Spleen (tissue), 11 donors: Measurements from ENCODE around the gene IGSF9B. TPM values are rescaled to one million over a fixed set of nuclear protein-coding genes. Genes with fewer than 3 reads are reported as not detected.

Experiments
- DNase-seq: peaks from one replicate; pipeline ENCODE4 v3.0.0-alpha.2; 2020
- H3K27ac ChIP-seq, 8 donors: fragments of 200-600 bp; sonication (generic) in 7 of 8; 1 replicate in 4 of 8; 2 replicates in 4 of 8; pipeline versions ENCODE4 v1.5.0 to v1.8.0; 2016 to 2021; ENCODE audit warnings: inconsistent platforms in 4 of 8, mild to moderate bottlenecking in 4 of 8, moderate library complexity in 1 of 8
- H3K27me3 ChIP-seq, 7 donors: fragments of 200-600 bp; sonication (generic) in 6 of 7; replicated peaks in 1 of 7; 1 replicate in 4 of 7; 2 replicates in 3 of 7; pipeline versions ENCODE4 v1.5.0 to v1.8.0; 2016 to 2021; ENCODE audit warnings: inconsistent platforms in 3 of 7, mild to moderate bottlenecking in 1 of 7
- H3K36me3 ChIP-seq, 6 donors: fragments of 200-600 bp; sonication (generic) in 5 of 6; 1 replicate in 4 of 6; 2 replicates in 2 of 6; pipeline versions ENCODE4 v1.5.0 to v1.8.0; 2016 to 2021; ENCODE audit warnings: inconsistent platforms in 2 of 6
- H3K4me1 ChIP-seq, 6 donors: fragments of 200-600 bp; sonication (generic) in 5 of 6; 1 replicate in 3 of 6; 2 replicates in 3 of 6; pipeline versions ENCODE4 v1.5.0 to v1.8.0; 2016 to 2021; ENCODE audit warnings: inconsistent platforms in 3 of 6
- H3K4me3 ChIP-seq, 8 donors: fragments of 200-600 bp; sonication (generic) in 7 of 8; 1 replicate in 4 of 8; 2 replicates in 4 of 8; pipeline versions ENCODE4 v1.5.0 to v1.8.0; 2016 to 2021; ENCODE audit warnings: inconsistent platforms in 4 of 8, mild to moderate bottlenecking in 4 of 8, moderate library complexity in 2 of 8
- H3K9me3 ChIP-seq, 8 donors: fragments of 200-600 bp; sonication (generic) in 7 of 8; 1 replicate in 4 of 8; 2 replicates in 4 of 8; pipeline versions ENCODE4 v1.5.0 to v1.8.0; 2016 to 2021; ENCODE audit warnings: inconsistent platforms in 4 of 8
- POLR2A ChIP-seq, 3 donors: fragments of 450-650 bp; IDR thresholded peaks; one replicate each; pipeline ENCODE4 v1.5.1; 2017; ENCODE audit warnings: antibody characterized with exemption in 3 of 3, mild to moderate bottlenecking in 1 of 3
- POLR2AphosphoS5 ChIP-seq, 3 donors: sonication (generic); formaldehyde crosslinking; IDR thresholded peaks; one replicate each; pipeline ENCODE4 v1.5.1; 2017; ENCODE audit warnings: antibody characterized with exemption in 3 of 3
- WGBS, 5 donors: extraction: QIAGEN DNeasy Blood & Tissue Kit in 3 of 5; methylation state at CpG; one replicate each; pipeline versions ENCODE4 v1.1.5 to v1.1.7; 2013 to 2018; 5-methylcytosine and 5-hydroxymethylcytosine counted together
- intact Hi-C: fragments of 100-400 bp; cut with DNase I; formaldehyde crosslinking; loops from one replicate; pipeline ENCODE4 v1.15.0; 2023; ENCODE audit warnings: low total_unique reads
- polyA plus RNA-seq, 3 donors: library from polyadenylated mRNA; stranded (reverse); fragments of 200-250 nt; gene quantifications; one replicate each; pipeline ENCODE4 v1.2.1, GENCODE V29; 2013
- total RNA-seq, 7 donors: library from RNA; depleted of rRNA in 3 of 7; stranded (reverse); fragments of >200 nt in 3 of 7; fragmentation: NEBNext Ultra II Directional in 4 of 7; extraction: Animal tissue kit (Norgen Biotek cat#: 25700) in 4 of 7; gene quantifications; one replicate each; pipeline versions ENCODE4 v1.1.0 to v1.2.1, GENCODE V29; 2016 to 2021
- TF ChIP-seq, protein P1 (sequence below), 11 experiments: fragments of 200-600 bp in 7 of 11; fragments of 450-650 bp in 4 of 11; sonication (generic) in 4 of 11; IDR thresholded peaks in 8 of 11; conservative IDR thresholded peaks in 3 of 11; 1 replicate in 7 of 11; 2 replicates in 4 of 11; pipeline versions ENCODE4 v1.4.0 to v1.8.0; 2016 to 2021; ENCODE audit warnings: antibody characterized with exemption in 11 of 11, inconsistent platforms in 4 of 11, mild to moderate bottlenecking in 1 of 11
- donor health status: healthy with polysubstance abuse.
- donor health status: DM: no; HTN: no; CAD: no; lungs with moderate emphysema.
- donor health status: DM: no; HTN: no; CAD: no.
- donor health status: Bipolar disorder and iron deficiency.
- donor health status: healthy.
- donor health status: DM: no; HTN: no; CAD: no.
- donor health status: DM: yes; HTN: yes; CAD: no.

The IGSF9B gene
- total and polyA plus RNA-seq, 10 donors: 0.50 to 11.2 (median 3.9) TPM

DNA sequence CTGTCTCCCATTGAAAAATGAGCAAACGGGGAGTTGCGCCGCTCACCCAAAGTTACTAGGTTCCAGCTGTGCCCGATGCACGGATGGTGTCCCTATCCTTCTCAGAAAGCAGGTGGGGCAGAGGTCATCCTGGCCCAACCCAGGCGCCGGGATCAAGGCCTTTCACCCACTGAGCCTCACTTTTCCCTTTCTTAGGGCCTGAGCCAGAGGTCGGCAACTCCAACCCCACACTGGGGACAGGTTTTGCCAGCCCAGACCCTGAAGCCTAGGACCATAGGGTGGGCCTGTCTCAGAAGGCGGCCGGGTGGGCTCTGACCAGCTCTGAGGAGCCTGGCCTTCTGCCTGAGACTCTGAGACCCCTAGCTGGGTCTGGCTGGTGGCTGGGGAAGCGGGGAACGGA is 6.3 kb downstream of the IGSF9B start:
- no peaks in the 10 kb centered on the region for H3K9me3 ChIP-seq
- peaks cover under 1 to 100% (median 18%) of the 10 kb centered on the region in 7 donors for H3K27me3 ChIP-seq
- H3K4me3 ChIP-seq: no peak overlapping the region
- 72 to 91% (median 88%) methylated on average over 11 to 12 of the region's 12 CpGs for WGBS, 5 donors
- no peak overlapping the region for H3K27ac ChIP-seq
- no peak for DNase-seq
- no peak for TF ChIP-seq POLR2A (IDR thresholded peaks at IDR 0.05)
- TF ChIP-seq POLR2AphosphoS5 (IDR thresholded peaks at IDR 0.05): no peak
- H3K36me3 ChIP-seq: no peaks in the 10 kb centered on the region
- intact Hi-C loops: no loop called here
- H3K4me1 ChIP-seq: peaks cover 11 to 71% (median 47%) of the 10 kb centered on the region in 6 donors

DNA sequence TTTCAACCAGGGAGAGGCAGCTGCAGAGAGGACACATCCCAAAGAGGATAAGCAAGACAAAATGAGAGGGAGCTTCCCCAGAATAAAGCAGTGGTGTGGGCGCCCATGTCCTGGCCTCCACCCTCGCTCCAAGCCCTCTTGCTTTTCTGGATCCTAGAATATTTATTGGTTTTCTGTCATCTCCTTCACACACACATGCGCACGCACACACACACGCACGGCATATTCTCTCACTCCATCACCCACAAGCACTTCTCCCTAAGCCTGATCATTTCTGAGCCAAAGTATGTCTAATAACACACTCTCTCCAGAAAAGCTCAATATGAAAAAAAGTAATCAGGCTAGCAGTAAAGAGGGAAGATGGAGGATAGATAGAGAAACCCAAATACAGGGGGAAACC is 7.6 kb downstream of the IGSF9B start:
- 80 to 96% (median 91%) methylated on average over 6 of the region's 6 CpGs for WGBS, 5 donors
- Histone ChIP-seq H3K27ac (no peak overlapping the region), H3K27me3 (peaks cover 0 to 92% (median 5%) of the 10 kb centered on the region in 7 donors), H3K4me1 (peaks cover 3 to 69% (median 37%) of the 10 kb centered on the region in 6 donors), H3K36me3 (no peaks in the 10 kb centered on the region), H3K9me3 (no peaks in the 10 kb centered on the region), H3K4me3 (no peak overlapping the region)
- TF ChIP-seq POLR2AphosphoS5 (IDR thresholded peaks at IDR 0.05) (no peak), POLR2A (IDR thresholded peaks at IDR 0.05) (no peak)
- TF ChIP-seq, protein P1, sequence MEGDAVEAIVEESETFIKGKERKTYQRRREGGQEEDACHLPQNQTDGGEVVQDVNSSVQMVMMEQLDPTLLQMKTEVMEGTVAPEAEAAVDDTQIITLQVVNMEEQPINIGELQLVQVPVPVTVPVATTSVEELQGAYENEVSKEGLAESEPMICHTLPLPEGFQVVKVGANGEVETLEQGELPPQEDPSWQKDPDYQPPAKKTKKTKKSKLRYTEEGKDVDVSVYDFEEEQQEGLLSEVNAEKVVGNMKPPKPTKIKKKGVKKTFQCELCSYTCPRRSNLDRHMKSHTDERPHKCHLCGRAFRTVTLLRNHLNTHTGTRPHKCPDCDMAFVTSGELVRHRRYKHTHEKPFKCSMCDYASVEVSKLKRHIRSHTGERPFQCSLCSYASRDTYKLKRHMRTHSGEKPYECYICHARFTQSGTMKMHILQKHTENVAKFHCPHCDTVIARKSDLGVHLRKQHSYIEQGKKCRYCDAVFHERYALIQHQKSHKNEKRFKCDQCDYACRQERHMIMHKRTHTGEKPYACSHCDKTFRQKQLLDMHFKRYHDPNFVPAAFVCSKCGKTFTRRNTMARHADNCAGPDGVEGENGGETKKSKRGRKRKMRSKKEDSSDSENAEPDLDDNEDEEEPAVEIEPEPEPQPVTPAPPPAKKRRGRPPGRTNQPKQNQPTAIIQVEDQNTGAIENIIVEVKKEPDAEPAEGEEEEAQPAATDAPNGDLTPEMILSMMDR (IDR thresholded peaks at IDR 0.05 in 8 of 11, conservative IDR thresholded peaks at IDR 0.05 in 3 of 11): no peak
- no peak for DNase-seq
- intact Hi-C loops: no loop called here

DNA sequence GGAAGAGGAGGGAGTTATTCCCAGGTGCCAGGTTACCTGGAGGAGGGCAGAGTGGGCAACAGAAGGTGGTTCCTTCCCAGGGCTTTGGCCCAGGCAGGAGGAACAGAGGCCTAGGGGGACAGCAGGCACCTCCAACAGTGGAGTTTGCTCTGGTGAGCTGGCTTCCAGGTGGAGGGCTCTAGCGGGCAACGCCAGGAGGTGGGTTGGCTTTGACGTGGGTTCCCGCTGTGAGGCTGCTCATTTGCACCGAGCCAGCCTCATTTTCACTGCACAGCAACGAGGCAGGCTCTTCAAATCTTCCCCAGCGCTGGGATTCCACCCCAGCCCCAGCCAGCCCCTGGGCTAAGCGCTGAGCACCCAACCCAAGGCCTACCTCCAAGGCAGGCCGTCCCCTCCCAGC is 8.1 kb downstream of the IGSF9B start:
- intact Hi-C loops: no loop called here
- WGBS, 5 donors: 75 to 88% (median 82%) methylated on average over 6 to 9 of the region's 9 CpGs
- Histone ChIP-seq H3K9me3 (no peaks in the 10 kb centered on the region), H3K4me1 (peaks cover 0 to 65% (median 35%) of the 10 kb centered on the region in 6 donors), H3K27me3 (peaks cover 0 to 88% (median under 1%) of the 10 kb centered on the region in 7 donors), H3K4me3 (no peak overlapping the region), H3K36me3 (no peaks in the 10 kb centered on the region), H3K27ac (no peak overlapping the region)
- TF ChIP-seq, protein P1 (IDR thresholded peaks at IDR 0.05 in 8 of 11, conservative IDR thresholded peaks at IDR 0.05 in 3 of 11): no peak
- DNase-seq: no peak

DNA sequence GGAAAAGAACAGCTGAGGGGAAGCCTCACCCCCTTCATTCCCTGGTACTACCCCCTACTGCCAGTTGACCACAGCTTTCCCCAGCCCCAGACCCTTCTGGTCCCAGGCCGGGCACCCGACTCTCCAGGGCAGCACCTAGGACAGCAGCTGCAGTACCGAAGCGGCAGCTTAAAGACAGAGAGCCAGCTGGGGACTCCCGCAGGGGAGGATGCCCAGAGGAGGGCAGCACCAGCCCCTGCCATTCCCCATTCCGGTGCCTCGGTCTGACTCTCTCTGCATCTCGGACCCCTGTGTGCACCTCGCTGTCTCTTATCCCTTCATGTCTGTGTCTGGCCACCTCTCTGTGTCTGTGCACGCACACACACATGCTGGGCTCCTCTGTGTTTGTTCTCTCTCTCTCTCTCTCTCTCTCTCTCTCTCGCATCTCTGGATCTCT is 9.4 kb downstream of the IGSF9B start:
- H3K27ac ChIP-seq: no peak overlapping the region
- peak; percentile 77 for DNase-seq
- WGBS, 5 donors: 7 to 11% (median 9%) methylated on average over 11 of the region's 11 CpGs
- no peaks in the 10 kb centered on the region for H3K9me3 ChIP-seq
- H3K4me1 ChIP-seq: peaks cover 0 to 54% (median 27%) of the 10 kb centered on the region in 6 donors
- no peaks in the 10 kb centered on the region for H3K36me3 ChIP-seq
- intact Hi-C loops: no loop called here
- peaks cover 0 to 74% (median 0%) of the 10 kb centered on the region in 7 donors for H3K27me3 ChIP-seq
- no peak for TF ChIP-seq POLR2AphosphoS5 (IDR thresholded peaks at IDR 0.05)
- TF ChIP-seq, protein P1 (IDR thresholded peaks at IDR 0.05 in 8 of 11, conservative IDR thresholded peaks at IDR 0.05 in 3 of 11): peak in 3 of 11 experiments; percentile 19 to 40 (median 33)
- no peak for TF ChIP-seq POLR2A (IDR thresholded peaks at IDR 0.05)
- no peak overlapping the region for H3K4me3 ChIP-seq
